Adrenal gland (tissue), 5 donors: Measurements from ENCODE around the gene MTHFD2.

Experiments used
- POLR2A ChIP-seq, 2 donors: fragments of 450-650 bp; IDR thresholded peaks; one replicate each; pipeline ENCODE4 v1.6.1; 2017; ENCODE audit warnings: antibody characterized with exemption in 2 of 2, mild to moderate bottlenecking in 2 of 2, moderate library complexity in 1 of 2
- TF ChIP-seq, protein P1 (sequence below), 6 experiments: fragments of 450-650 bp in 4 of 6; fragments of 200-600 bp in 2 of 6; sonication (generic) in 1 of 6; IDR thresholded peaks; 1 replicate in 5 of 6; 2 replicates in 1 of 6; pipeline versions ENCODE4 v1.5.1 to v1.8.0; 2016 to 2021; ENCODE audit warnings: antibody characterized with exemption in 6 of 6, mild to moderate bottlenecking in 2 of 6, moderate library complexity in 1 of 6
- donor health status: DM: no; HTN: no; CAD: no.

DNA sequence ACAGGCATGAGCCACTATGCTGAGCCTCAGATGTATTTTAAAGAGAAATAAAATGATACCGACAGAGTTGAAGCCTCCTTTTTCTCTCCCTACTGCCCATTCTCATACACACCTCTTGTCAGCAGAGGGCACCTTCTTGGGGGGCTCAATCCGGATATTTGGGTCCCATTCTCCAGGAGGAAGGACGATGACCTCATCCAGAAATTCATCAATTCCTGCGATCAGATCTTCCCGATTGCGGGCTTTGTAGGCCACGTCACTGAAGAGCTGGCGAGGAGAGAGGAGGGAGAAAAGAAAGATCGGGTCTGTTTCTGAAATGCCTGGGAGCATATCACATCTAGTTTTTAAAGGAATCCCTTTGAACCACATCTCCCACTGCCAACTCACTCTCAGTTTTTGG lies 54.4 kb downstream of the MTHFD2 start:
- TF ChIP-seq, protein P1, sequence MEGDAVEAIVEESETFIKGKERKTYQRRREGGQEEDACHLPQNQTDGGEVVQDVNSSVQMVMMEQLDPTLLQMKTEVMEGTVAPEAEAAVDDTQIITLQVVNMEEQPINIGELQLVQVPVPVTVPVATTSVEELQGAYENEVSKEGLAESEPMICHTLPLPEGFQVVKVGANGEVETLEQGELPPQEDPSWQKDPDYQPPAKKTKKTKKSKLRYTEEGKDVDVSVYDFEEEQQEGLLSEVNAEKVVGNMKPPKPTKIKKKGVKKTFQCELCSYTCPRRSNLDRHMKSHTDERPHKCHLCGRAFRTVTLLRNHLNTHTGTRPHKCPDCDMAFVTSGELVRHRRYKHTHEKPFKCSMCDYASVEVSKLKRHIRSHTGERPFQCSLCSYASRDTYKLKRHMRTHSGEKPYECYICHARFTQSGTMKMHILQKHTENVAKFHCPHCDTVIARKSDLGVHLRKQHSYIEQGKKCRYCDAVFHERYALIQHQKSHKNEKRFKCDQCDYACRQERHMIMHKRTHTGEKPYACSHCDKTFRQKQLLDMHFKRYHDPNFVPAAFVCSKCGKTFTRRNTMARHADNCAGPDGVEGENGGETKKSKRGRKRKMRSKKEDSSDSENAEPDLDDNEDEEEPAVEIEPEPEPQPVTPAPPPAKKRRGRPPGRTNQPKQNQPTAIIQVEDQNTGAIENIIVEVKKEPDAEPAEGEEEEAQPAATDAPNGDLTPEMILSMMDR (IDR thresholded peaks at IDR 0.05): no peak
- no peak for TF ChIP-seq POLR2A (IDR thresholded peaks at IDR 0.05)
